GM18520 (cell line): ENCODE measurements around the gene DNAJC24.

Experiments
- ATAC-seq: cut with Tn5 transposase; IDR thresholded peaks from one replicate; pipeline ENCODE4 v1.9.1; 2021; ENCODE audit not compliant: unreplicated experiment

DNAJC24 gene

DNA sequence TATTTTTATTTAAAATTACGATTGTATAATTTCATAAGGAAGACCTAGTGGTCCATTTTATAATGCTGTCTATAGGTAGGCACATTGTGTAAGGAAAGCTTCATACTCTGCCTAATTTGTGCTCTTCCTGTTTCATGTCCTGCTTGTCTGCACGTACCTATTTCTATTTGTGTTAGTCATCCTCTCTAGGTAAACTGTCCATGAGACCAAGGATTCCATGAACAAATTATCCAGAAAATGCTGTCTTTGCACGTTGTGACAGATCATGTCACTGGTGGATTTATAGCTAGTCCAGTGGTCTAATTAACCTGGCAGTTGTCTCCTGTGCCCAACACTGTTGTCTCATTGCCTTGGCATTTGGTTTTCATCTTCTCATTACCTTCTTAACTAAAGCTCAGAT lies 44.7 kb downstream of the DNAJC24 start:
- ATAC-seq: no peak

DNA sequence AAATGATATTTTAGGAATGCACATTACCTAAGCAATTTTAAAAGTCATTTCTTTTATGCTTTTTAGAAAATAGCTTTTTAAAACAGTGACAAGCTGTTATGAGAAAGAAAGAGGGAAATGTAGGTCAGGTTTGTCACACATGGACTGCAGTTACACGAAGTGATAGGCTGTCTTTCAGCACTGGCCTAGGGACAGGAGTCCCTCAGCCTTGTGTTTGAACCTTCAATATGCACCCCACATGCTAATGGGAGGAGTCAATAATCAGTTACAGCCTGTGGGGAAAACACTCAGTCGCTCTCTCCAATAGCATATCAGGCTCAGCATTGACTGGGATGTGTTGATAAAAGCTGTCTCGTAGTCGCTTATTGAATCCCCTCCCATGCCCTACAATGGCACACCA lies 45.8 kb downstream of the DNAJC24 start:
- ATAC-seq: no peak

DNA sequence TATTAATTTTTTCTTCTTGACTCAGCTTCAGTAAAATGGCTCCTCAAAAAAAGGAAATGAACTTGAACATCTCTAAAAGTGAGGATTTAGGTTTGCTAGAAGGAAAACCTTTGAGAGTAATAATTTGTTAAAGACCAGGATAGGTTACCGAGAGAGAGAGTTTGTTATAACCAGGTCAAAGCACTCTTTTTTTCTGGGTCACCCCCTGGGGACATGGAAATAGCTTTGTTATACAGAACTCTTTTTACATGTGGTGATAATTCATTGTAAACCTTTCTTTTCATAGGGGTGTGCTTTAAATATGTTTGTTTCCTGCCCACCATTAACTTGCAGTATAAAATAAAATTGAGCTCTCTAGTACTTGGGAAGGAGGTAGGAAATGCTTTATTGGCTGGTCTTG lies 47.7 kb downstream of the DNAJC24 start:
- ATAC-seq: no peak

DNA sequence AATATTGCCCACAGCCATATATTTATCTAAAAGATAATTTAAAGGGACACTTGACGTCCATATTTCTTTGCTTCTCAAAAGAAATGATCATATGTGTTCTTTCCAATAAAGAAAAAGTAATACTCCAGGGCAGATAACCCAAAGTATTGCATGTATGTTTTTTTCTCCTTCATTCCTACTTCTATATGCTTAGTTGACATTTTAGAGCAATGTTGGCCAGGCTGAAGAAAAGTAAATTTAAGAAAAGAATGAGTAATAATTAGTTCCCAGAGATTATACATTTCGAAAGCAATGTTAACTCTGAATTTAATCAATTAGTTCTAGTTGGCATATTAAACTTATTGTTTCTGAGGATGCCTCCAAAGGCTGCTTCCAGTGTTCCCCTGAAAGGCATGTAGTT lies 48.2 kb downstream of the DNAJC24 start:
- no peak for ATAC-seq

DNA sequence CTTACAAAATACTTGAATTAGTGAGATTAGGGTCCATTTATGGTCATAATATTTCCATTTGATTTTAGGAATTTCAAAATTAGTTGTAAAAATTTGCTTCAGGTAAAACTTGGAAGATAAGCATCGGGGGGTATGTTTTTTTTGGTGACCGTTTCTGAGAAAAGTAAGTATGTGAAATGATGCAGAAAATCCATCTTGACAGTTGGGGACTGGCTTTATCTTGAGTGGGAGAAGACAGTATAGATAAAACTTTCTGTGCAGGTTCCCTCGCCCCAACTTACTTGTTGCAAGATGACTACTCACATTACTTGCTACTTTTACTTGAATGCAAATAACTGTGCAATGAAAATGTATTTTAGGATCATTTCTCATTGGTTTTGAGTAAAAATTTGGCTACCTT lies 49.5 kb downstream of the DNAJC24 start:
- ATAC-seq: no peak

DNA sequence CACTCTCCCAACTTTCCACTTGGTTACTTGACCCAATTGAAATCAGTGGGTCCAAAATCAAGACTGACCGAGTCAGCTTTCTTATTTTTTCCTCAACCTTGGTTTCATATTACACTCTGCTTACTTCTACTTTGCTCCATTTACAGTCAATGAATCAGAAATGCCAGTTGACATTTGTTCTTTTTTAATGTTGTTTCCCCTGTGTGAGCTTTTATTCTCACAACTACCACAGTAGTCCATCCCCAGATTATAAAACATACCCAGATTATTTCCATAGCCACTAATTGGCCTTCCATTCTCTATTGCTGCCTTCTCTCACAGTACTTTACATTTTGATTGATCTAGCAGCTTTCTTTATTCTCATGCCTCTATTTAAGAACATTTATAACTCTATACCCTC lies 50.0 kb downstream of the DNAJC24 start:
- no peak for ATAC-seq

DNA sequence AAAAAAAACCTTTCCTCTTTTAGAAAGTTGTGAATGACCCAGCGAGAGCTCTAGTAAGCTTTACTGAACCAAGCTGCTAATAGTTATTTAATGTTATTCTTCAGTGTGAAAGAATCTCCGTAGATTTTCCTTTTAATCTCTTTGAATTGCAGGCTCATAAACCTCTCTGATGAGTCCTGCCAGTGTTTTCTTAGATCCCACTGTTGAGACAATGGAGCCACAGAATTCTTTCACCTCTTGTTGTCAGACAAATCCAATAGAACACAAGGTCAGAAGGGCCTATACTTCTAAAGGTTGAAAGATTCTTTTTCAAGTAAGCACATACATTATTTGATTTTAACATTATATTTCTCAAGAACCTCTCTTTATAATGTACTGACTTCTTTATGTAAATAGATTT lies 52.2 kb downstream of the DNAJC24 start:
- ATAC-seq: no peak

DNA sequence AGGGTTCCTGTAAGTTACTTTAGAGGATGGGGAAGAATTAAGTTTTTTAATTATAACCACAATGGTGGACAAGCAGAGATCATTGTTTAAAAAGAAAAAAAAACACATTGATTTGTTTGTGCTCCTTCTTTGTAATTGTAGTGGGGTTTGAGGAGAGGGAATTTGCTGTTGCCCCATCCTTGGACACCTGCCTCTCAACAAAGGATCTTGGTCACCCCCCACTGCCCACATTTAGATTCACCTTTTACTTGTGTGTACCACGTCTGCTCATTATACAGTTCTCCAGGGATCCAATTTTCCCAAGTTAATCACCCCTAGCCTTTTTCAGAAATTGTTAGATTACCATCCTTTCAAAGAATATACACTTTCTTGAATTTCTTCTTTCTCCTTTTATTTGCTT lies 53.0 kb downstream of the DNAJC24 start:
- no peak for ATAC-seq

DNA sequence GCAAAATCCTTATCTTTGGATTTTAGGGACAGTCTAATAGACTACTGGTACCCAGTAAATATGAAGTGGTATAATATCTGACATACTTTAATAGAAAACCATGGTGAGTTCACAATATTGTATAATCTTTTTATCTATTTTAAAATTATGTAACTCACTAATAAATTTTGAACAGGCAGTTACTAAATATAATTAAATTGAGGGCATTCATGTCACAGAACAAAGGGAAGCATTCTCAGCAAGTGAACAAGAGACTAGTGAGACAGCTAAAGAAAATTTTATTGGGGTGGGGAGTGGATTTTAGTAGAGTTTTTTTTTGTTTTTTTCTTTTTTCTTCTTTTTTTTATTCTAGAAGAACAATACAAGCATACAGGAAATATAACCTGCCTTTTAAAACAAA lies 55.0 kb downstream of the DNAJC24 start:
- ATAC-seq: no peak

DNA sequence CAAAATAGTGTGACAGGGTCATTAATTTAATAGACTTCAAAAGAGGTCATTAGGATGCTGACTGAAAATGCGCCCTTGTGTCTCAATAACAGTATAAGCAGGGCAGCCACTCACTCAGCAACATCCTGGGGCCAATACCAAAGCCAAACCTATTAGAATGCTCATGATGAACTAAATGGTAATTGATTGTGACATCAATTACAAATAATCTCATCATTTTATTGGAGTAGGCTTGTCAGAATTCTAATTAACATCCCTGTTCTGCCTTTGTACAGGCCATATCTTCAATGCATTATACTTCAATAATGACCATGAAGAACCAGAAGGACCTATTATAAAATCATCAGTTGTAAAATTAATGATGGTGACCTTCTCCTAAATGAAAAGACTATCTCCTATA lies 64.2 kb downstream of the DNAJC24 start:
- ATAC-seq: no peak

DNA sequence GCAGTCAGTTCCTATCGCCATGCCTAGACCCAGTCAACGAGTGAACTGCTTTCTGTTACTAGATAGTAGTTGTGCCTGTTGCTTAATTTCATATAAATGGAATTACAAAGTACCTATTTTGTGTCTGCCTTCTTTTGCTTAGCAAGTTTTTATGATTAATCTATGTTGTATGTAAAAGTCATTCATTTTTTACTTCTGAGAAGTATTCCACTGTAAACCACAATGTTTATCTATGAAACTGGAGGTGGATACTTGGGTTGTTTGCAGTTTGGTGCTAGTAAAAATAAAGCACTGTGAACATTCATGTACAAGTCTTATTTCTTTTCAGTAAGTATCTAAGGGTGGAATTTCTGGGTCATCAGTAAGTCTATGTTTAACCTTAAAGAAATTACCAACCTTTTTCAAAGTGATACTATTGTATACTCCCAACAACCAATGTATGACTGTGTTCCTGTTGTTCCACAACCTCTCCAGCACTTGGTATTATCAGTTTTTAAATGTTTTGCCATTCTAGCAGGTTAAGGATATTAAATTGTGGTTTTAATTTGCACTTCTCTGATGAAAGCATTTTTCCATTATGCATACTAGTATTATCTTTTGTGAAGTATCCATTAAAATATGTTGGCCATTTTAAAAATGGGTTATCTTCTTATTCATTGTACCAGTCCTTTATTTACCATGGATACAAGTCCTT lies 68.2 kb downstream of the DNAJC24 start:
- ATAC-seq: no peak

DNA sequence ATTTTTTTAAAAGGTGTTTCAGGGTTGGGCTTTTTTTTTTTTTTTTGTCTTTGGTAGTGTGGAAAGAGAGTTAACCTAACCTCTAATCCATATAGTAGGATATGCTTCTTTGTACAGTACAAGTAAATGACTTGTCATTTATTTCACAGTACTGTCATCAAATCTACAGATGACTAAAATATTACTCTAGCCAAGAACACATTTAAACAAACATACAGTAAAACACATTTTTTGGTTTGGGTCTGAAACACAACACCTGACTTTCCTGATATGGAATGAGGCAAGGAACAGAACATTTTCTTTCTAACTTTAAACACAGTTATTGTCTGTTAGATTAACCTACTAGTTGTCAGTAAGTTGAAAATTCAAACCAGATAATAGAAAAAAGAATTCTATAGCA lies 71.6 kb downstream of the DNAJC24 start:
- no peak for ATAC-seq

DNA sequence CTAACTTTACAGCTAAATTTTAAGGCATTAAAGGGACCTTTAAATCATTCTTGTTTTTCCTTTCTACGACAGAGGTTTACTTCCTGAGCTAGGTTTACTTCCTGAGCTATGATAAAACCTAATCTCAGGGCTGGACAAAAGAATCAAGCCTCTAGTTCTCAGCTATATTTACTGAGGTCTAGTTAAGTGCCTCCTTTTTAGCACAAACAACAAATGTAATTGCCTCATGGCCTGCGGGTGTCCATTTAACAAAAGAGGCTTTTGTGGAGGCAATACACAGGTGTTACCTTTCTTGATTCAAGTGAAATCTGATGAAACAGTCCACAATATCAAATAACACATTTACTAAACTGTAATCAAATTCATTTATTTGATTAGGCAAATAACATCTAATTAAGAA lies 72.4 kb downstream of the DNAJC24 start:
- ATAC-seq: no peak

DNA sequence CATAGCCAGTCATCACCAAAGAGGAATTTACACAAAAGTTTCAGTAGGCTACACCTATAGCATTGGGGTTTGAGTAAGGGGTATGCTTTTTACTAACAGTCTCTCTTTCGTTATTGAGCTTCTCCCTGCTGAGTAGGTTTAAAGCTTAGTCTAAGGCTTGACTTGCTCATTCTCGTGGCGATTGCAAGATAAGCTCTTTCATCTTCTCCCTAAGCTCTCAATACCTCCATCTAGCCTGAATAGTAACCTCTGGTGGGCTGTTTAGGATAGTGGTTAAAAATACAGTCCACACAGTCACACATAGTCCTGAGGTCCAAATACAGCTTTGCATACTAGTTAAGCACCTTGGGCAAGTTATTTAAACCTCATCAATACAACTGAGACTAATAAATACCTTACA lies 74.1 kb downstream of the DNAJC24 start:
- ATAC-seq: no peak

DNA sequence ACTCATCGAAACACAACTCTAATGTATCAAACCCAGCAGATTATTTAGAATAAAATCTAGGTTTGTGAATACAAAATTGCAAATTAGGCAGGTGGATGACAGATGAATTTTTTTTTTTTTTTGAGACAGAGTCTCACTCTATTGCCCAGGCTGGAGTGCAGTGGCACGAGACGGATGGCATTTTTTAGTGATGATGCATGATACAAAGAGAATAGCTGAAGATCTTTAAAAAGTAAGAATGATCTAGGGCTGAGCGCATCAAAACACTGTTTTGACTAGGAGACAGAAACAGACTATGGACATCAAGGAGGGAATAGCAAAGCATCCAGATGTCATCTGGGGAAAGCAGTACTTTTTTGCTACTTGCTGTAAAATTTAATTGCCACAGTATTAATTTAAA lies 76.0 kb downstream of the DNAJC24 start:
- ATAC-seq: no peak

DNA sequence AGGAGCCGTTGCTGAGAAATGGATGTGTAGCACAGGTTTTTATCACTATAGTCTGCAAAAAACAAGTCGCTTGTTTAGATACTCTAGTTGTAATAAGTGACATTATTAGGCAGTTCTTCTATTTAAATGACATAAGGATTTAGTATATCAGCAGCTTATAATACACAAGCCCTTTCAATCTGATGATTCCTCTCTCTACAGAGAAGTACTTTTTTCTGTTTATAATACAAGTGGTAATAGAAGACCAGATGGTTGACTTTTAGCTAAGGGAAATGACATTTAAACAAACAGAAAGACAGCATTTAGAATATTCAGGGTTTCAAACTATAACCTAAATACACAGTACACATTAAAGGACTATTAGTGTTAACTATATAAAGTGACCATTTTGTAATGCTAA lies 79.4 kb downstream of the DNAJC24 start:
- no peak for ATAC-seq

DNA sequence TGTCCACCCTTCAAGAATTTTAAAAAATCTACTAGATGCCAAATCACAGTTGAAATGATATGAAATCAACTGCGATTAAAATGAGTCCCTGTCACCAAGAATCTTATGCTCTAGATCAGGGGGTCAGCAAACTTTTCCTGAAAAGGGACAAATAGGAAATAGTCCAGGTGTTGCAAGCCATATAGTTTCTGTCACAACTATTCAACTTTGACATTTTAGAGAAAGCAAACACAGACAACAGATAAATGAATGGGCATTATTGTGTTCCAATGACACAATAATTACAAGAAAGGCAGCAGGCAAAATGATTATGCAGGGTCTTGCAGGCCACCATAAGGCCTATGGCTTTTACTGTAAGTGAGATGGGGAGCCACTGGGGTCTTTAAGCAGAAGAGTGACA lies 81.2 kb downstream of the DNAJC24 start:
- no peak for ATAC-seq

DNA sequence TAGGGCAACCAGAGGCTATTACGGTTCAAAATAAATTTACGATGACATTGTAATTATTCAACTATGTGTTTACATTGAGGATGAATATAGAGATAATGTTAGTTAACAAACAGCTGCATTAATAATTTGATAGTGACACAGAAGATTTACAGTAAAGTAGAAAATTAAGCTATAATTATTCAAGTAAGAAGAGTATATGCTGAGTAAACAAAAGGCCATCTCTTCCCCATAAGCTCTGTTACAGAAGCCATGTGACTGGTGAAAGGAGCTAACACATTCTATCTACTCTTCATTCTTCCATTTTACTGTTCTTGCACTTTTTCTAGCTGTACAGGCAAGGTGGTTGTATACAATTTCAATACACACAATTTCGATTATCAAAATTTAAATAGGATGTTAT lies 85.5 kb downstream of the DNAJC24 start:
- ATAC-seq: no peak

DNA sequence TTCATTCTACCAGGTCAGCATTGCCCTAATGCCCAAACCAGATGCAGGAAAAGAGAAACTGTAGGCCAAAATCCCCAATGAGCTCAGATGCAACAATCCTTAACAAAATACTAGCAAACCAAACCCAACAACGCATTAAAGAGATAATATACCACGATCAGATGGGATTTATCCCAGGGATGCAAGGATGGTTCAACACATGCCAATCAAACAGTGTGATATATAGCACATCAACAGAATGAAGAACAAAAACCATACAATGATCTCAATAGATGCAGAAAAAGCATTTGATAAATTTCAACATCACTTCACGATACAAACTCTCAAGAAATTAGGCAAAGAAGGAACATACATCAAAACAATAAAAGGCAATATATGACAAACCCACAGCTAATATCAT lies 94.8 kb downstream of the DNAJC24 start:
- no peak for ATAC-seq

DNA sequence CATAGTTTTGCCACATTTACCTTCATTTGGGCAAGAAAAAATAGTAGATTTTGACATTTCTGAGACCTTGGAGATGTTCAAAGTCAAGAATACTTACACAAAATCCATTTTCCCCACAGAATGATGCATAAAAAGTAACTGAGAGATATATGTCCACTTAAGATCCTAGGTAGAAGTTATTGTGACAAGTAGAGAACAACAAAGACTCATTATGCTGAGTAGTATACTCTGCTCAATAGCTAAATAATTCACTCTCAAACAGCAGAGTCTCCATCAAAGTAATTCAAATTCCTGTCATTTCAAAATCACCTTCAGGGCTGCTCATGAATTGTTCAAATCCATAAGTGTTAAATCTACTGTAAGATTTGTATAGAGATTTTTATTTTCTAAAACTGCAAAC lies 104.4 kb downstream of the DNAJC24 start:
- no peak for ATAC-seq

DNA sequence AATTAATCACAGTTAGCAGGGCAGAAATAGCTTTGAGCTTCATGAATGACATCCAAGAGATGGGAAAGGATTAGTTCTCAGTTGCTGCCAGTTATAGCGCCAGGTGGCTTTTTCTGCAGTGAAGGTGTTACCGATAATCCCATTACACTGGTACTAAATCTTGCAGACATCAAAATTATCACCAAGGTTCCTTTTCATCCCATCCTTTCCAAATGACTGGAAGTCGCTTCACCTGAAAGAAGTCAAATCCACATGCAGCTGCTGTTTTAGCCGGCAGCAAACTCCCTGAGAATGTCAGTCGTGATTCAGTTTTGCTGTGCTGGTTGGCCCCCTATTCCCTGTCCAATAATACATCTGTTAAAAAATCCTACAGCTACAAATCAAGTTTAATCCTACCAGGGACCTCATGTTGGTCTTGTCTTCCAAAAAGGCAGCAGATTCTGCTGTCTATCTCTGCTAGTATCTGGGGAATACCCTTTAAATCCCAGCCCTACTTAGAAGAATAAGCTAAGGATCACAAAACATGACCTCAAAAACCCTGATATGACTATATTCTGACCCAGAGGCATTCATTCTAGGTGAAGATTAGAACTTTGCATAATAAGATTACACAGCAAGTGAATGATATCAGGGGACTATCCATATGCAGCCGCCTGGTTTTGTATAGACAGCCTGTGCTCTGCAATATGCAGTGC lies 108.0 kb downstream of the DNAJC24 start:
- no peak for ATAC-seq

DNA sequence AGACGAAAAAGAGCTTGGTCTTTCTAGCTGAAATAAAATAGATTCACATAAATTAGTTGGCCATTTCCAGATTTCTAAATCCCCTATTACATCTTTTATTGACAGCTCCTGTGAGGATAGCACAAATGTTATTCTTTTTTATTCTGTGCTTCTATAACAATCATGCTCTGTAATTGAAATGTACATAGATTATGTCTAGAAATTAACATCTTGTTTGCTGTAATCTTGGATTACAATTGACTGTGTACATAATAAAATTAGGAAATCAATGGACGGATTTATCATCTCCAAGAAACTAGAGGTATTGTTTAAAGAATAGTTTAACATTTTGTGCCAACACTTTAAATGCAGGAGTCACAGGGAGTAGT lies 108.5 kb downstream of the DNAJC24 start:
- no peak for ATAC-seq

DNA sequence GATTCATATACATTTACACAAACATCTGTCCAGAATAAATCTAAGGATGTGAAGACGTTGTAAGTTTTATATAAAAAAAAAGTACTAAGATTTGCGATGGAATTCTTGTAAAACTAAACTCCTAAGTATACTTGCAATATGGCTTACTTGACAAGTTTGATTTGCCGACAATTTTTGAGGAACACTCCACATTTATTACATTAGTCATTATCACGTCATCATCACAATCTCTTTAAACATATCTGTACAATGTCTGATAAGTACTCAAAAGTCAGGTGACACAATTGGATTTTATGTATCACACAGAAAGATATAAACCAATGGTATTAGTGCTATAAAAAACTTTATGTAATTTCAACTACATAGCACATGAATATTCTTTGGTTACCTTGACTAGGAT lies 109.4 kb downstream of the DNAJC24 start:
- no peak for ATAC-seq
